GDM1 (cell line): ENCODE data around the gene LTA4H.

Source experiments
- DNase-seq: peaks from one replicate; lab custom pipeline; 2025; lab: John Stamatoyannopoulos, UW

Gene LTA4H

GRCh38 chr12:95959107-95959506 is 76.3 kb downstream of the LTA4H start:
- DNase-seq = no peak

GRCh38 chr12:95956557-95957145 is 78.7 kb downstream of the LTA4H start:
- no peak for DNase-seq

GRCh38 chr12:95955549-95956159 is 79.7 kb downstream of the LTA4H start:
- no peak for DNase-seq

GRCh38 chr12:95953000-95953399 is 82.4 kb downstream of the LTA4H start:
- no peak for DNase-seq

GRCh38 chr12:95951515-95951914 is 83.9 kb downstream of the LTA4H start:
- no peak for DNase-seq
